ENCODE measurements around the gene HES5. TPM values are rescaled to one million over a fixed set of nuclear protein-coding genes. Genes with fewer than 3 reads are reported as not detected.

The HES5 gene
- total RNA-seq, 3 donors from 2014 or later, result 1.3 to 7.8 (median 1.6) TPM

GRCh38 chr1:2486558-2486957, 43.5 kb downstream of the HES5 start:
- intact Hi-C loops (cut with DNase I, micrococcal nuclease), result no loop called here
- H3K36me3 ChIP-seq (ENCODE audit: low read depth), result no peaks in the 10 kb centered on the region
- DNase-seq (no peak), ATAC-seq (no peak)
- no peaks in the 10 kb centered on the region for H3K4me1 ChIP-seq (ENCODE audit: low read depth)
- H3K4me3 ChIP-seq, result no peak overlapping the region
- TF ChIP-seq, protein P1, sequence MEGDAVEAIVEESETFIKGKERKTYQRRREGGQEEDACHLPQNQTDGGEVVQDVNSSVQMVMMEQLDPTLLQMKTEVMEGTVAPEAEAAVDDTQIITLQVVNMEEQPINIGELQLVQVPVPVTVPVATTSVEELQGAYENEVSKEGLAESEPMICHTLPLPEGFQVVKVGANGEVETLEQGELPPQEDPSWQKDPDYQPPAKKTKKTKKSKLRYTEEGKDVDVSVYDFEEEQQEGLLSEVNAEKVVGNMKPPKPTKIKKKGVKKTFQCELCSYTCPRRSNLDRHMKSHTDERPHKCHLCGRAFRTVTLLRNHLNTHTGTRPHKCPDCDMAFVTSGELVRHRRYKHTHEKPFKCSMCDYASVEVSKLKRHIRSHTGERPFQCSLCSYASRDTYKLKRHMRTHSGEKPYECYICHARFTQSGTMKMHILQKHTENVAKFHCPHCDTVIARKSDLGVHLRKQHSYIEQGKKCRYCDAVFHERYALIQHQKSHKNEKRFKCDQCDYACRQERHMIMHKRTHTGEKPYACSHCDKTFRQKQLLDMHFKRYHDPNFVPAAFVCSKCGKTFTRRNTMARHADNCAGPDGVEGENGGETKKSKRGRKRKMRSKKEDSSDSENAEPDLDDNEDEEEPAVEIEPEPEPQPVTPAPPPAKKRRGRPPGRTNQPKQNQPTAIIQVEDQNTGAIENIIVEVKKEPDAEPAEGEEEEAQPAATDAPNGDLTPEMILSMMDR (IDR thresholded peaks at IDR 0.05), result no peak
- no peaks in the 10 kb centered on the region for H3K9me3 ChIP-seq

GRCh38 chr1:2486041-2486440, 44.0 kb downstream of the HES5 start:
- Histone ChIP-seq H3K4me3 (no peak overlapping the region), H3K9me3 (no peaks in the 10 kb centered on the region), H3K4me1 (ENCODE audit: low read depth) (no peaks in the 10 kb centered on the region), H3K36me3 (ENCODE audit: low read depth) (no peaks in the 10 kb centered on the region)
- ATAC-seq, result no peak
- intact Hi-C loops (cut with DNase I, micrococcal nuclease), result no loop called here
- TF ChIP-seq, protein P1 (IDR thresholded peaks at IDR 0.05), result no peak
- no peak for DNase-seq

- TF ChIP-seq, protein P1 (IDR thresholded peaks at IDR 0.05), result no peak
- no peak for DNase-seq
- no peaks in the 10 kb centered on the region for H3K36me3 ChIP-seq (ENCODE audit: low read depth)
- no peak overlapping the region for H3K4me3 ChIP-seq
- no peaks in the 10 kb centered on the region for H3K9me3 ChIP-seq
- intact Hi-C loops (cut with DNase I, micrococcal nuclease), result no loop called here
- no peak for ATAC-seq
- no peaks in the 10 kb centered on the region for H3K4me1 ChIP-seq (ENCODE audit: low read depth)
Measured at GRCh38 chr1:2483970-2484369, 46.1 kb downstream of the HES5 start.

DNA sequence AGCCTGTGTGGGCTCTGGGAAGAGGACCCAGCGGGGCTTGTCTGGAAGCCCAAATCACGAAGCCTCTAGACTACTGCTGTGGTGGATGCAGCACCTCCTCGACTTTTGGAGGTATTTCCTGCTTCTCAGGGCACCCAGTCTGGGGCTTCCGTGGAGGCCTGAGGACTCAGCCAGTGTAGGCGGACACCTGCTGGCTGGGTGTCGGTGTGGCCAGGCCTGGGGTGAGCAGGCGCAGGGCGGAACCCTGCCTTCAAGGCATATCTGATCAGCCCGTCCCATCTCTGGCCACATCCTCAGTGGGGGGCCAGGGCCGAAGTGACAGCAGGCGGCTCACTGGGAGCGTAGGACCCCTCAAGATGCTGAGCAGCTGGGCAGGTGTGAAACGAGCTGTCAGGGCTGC, 47.0 kb downstream of the HES5 start:
- no peak for ATAC-seq
- DNase-seq, result no peak
- Histone ChIP-seq H3K36me3 (ENCODE audit: low read depth) (no peaks in the 10 kb centered on the region), H3K4me1 (ENCODE audit: low read depth) (peaks cover 8% of the 10 kb centered on the region), H3K9me3 (no peaks in the 10 kb centered on the region), H3K4me3 (no peak overlapping the region)
- intact Hi-C loops (cut with DNase I, micrococcal nuclease), result no loop called here
- TF ChIP-seq, protein P1 (IDR thresholded peaks at IDR 0.05), result no peak

DNA sequence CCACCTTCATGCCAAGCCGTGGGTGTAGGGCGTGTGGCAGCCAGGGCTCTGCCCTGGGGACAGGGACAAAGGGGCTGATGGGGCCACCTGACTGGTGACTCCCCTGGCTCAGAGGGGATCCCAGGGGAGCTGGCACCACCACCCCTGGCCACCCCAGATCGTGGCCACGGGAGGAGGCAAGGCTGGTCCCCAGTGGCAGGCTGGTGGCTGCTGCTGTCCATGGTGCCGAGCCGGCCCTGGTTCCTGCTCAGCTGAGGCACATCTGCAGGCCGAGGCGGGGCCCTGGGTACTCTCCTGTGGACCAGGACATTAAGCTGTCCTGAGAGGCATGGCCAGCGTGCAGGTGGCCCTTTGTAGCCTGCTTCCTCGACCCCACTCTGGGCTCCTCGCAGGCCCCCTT, 47.5 kb downstream of the HES5 start:
- DNase-seq (no peak), ATAC-seq (no peak)
- Histone ChIP-seq H3K4me3 (no peak overlapping the region), H3K36me3 (ENCODE audit: low read depth) (no peaks in the 10 kb centered on the region), H3K9me3 (no peaks in the 10 kb centered on the region), H3K4me1 (ENCODE audit: low read depth) (peaks cover 11% of the 10 kb centered on the region)
- intact Hi-C loops (cut with DNase I, micrococcal nuclease), result no loop called here
- TF ChIP-seq, protein P1 (IDR thresholded peaks at IDR 0.05), result no peak

DNA sequence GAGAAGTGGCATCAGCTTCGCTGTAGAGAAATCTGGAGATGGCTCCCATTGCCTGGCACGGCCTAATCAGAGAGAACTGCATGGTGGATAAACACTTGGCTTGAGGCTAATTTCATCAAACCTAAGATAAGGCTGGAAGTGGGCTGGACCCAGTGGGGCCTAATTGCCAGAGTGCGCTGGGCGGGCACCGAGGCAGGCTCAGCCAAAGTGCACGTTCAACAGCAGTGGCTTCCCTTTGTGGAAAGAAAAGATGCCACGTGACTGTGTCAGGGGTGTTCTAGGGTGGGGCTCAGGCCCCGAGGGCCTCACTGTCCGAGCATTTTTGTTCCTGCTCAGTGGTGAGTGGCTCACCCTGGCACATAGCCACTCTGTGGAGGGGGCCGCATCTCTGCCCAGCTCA, 48.2 kb downstream of the HES5 start:
- H3K4me1 ChIP-seq (ENCODE audit: low read depth), result peaks cover 11% of the 10 kb centered on the region

More for the DNA sequence above, 48.2 kb downstream of the HES5 start:
- TF ChIP-seq, protein P1 (IDR thresholded peaks at IDR 0.05), result no peak
- no peaks in the 10 kb centered on the region for H3K9me3 ChIP-seq
- no peak overlapping the region for H3K4me3 ChIP-seq
- no peak for ATAC-seq
- no peaks in the 10 kb centered on the region for H3K36me3 ChIP-seq (ENCODE audit: low read depth)
- intact Hi-C loops (cut with DNase I, micrococcal nuclease), result no loop called here
- no peak for DNase-seq
